Measurements from ENCODE around the gene DGKQ.
"Not testable (repeated sequence)": the region's sequence is repeated elsewhere in the genome, so short reads cannot be mapped to it uniquely, and the experiment has no call there.

DGKQ gene

DNA sequence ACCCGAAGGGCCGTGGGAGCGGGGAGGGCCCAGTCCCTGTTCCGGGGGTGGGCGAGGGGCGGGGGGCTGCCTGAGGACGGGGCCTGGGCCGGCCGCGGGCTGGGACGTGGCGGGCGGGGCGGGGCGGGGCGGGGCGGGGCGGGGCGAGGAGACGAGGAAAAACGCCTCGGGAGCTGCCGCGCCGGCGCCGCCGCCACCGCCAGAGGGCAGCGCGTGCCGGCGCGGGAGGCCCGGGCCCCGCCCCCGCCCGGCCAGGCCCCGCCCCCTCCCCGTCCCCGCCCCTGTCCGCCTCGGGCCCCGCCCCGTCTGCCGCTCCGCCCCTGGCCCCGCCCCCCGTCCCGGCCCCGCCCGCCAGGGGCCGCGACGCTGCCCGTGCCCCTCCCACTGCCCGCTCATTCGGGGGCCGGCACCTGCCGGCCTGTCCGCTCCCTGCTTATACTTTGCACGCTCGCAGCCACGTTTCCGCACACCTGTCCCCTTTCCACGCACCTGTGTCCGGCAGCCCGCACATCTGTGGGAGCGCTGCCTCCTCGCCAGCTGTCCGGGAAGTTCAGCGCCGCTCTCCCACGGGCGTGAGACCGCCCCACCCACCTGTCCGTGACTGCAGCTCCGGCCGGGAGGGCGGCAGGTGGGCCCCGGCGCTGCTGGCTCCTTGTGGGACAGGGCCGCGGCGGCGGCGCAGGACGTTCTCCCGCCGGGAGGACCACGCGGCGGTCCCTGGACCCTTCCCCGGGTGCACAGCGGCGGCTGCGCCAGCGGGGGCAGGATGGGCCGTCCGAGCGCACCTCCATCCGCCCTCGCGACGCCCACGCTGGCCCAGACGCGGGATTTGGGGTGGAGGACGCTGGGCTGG, 36.4 kb upstream of the DGKQ start:
- DNase-seq = no peak

DNA sequence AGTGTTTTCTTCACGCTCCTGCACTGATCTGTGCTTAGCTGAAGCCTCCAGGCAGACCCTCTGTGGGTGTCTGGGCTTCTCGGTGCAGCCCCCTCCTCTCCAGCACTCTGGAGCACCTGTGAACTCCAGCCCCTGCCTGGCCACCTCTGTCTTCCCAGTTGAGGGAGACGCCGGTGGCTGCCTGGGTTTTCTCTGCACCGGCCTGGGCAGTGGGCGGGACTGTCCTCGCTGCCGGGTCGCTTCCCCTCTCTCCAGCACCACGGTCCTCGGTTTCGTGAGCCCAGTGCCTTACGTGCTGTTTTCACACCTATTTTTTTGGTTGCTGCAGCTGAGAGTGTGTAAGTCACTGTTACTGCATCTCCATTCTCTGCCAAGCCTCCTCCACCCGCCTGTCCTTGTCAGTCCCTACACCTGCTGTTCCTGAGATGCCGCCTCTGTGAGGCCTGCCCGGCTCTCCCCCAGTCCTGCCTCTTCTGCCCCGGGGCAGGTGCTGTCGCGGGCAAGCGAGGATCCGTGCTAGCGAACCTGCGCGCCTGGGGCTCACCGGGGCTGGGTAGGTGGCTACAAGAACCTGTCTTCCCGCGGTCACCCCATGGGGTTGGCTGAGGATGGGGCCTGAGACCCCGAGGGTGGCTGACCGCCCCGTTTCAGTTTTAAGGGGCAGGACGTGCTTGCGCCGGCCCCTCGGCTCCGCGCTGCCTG, 35.6 kb upstream of the DGKQ start:
- no peak for DNase-seq

GRCh38 chr4:1006856-1007255, 33.5 kb upstream of the DGKQ start:
- DNase-seq = no peak

DNA sequence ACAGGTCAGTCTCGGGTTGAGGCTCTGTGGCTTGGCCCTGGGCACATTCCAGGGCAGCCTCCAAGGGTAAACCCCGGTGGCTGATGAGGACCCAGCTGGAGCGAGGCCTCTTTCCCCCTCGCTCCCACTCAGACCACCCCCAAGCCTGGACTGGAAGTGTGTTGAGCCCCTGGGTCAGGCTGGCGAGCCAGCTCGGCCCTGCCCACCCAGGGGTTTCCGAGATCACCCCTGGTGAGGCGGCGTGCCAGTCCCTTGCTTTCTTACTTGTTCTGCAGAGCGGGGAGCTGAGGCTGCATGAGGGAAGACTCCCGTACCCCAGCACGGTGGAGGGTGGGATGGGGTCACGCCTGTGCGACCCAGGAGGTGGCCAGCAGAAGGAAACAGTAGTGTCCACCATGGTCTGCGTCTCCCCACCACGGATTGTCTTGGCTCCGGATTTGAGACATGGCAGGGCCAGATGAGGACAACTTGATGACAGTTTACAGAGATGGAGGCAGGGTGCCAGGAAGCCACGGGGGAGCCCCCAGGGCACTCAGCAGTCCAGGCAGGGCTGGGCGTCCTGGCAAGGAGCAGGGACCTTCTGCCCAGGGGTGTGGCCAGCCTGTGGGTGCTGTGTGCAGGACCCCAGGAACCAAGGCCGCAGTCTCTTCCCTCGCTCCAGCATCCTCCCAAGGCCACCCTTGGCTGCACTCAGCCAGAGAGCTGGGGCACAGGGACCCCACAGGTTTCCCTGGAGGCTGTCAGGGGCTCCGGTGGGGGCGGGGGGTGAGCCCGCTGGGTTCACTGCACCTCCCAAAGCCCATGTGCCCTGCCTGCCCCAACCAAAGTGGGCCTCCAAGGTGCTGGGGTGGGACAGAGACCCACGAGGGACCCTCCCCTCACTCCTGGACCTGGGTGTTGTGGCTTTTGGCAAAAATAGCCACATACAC, 31.5 kb upstream of the DGKQ start:
- DNase-seq = no peak

- no peak for DNase-seq
These were observed 30.7 kb upstream of the DGKQ start for GRCh38 chr4:1004071-1004418.

DNA sequence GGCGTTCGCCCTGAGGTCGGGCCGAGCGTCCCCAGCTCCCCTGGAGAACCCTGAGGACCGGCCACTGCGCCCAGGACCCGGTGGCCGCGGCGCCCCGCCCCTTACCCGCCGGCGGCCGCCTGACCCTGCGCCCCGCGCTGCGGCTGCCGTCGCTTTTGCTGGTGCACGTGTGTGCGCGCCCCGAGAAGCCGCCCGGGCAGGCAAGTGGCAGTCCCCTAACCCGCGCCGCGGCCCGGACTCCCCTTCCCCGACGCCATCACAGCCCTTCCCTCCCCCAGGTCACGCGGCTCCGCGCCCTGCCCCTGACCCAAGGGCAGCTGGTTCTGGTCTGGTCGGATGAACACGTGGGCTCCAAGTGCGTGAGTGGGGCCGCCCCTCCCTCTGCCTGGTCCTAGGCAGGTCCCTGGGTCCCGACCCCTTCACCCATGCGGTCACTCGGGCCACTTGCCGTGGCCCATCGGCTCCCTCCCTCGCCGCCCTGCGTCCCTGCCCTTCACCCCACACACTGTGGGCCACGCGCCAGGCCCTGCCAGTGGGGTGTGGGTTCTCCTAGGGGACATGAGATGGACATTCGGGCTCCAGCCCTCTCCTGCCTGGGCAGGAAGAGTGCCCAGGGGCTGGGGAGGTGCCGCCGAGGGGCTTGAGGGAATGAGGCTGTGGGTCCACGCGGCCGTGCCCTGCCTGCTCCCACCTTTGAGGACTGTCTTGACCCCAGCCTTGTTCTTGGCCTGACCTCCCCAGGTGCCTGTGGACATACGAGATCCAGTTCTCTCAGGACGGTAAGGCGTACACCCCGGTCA, 30.1 kb upstream of the DGKQ start:
- no peak for DNase-seq

DNA sequence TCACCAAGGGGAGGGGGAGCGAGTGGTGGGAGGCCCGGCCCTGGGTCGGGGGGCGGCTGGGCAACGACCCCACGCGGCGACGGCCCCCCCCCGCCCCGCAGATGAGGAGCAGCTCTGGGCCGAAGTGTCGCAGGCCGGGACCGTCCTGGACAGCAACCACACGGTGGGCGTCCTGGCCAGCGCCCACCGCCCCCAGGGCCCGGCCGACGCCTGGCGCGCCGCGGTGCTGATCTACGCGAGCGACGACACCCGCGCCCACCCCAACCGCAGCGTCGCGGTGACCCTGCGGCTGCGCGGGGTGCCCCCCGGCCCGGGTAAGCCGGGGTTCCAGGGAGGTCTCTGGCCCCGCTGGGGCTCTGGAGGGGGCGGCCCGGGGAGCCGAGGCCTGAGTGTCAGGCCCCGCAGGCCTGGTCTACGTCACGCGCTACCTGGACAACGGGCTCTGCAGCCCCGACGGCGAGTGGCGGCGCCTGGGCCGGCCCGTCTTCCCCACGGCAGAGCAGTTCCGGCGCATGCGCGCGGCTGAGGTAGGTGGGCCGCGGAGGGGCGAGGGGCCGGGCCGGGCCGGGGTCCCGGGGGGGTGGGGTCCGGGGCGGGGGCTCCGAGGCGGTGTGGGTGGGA, 29.4 kb upstream of the DGKQ start:
- DNase-seq = no peak

DNA sequence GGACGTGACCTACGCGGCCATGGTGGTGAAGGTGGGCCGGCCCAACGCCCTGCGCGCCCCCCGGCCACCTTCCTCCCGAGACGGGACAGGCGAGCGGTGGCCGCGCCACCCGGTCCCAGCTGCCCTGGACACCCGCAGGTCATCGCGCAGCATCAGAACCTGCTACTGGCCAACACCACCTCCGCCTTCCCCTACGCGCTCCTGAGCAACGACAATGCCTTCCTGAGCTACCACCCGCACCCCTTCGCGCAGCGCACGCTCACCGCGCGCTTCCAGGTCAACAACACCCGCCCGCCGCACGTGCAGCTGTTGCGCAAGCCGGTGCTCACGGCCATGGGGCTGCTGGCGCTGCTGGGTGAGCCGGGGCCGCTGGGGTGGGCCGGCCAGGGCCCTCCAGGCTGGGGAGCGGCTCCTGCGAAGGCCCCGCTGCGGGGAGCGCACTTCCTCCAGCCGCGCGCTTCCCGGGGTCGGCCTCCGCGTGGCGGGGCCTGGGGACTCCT, 28.8 kb upstream of the DGKQ start:
- DNase-seq = no peak

DNA sequence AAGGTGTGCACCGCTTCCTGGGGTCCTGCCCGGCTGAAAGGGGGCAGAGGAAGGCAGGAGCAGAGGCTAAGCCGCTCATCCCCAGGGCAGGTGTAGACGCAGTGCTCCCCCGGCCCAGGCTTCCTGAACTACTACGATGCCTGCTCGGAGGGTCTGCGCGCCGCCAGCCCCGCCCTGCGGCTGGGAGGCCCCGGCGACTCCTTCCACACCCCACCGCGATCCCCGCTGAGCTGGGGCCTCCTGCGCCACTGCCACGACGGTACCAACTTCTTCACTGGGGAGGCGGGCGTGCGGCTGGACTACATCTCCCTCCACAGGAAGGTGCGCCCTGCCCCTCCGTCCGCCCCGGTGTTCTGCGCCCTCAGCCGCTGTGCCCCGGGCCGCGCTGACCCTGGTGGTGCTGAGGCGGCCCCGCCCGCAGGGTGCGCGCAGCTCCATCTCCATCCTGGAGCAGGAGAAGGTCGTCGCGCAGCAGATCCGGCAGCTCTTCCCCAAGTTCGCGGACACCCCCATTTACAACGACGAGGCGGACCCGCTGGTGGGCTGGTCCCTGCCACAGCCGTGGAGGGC, 28.3 kb upstream of the DGKQ start:
- DNase-seq = no peak

GRCh38 chr4:1000686-1001260, 27.4 kb upstream of the DGKQ start:
- DNase-seq = no peak

GRCh38 chr4:999882-1000425, 26.6 kb upstream of the DGKQ start:
- DNase-seq = no peak

DNA sequence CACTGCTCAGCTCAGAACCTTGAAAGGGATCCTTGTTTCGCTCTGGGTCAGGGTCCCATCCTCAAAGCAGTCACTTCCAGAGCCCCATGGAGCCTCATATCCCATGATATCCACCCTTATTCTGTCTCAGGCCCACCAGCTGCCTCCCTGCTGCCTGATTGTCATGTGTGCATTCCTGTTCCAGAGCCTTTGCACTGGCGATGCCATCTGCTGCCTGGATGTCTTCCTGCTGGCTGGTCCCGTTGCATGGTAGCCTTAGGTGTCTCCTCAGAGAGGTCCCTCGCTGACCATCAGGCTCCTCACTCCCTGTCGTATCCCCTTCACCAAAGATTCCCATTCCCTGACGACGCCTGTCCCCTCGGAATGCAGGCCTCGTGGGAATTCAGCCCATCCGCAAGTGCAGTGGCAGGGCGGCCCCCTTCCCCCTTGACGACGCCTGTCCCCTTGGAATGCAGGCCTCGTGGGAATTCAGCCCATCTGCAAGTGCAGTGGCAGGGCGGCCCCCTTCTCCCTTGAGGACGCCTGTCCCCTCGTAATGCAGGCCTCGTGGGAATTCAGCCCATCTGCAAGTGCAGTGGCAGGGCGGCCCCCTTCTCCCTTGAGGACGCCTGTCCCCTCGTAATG, 26.0 kb upstream of the DGKQ start:
- not testable (repeated sequence) for DNase-seq

DNA sequence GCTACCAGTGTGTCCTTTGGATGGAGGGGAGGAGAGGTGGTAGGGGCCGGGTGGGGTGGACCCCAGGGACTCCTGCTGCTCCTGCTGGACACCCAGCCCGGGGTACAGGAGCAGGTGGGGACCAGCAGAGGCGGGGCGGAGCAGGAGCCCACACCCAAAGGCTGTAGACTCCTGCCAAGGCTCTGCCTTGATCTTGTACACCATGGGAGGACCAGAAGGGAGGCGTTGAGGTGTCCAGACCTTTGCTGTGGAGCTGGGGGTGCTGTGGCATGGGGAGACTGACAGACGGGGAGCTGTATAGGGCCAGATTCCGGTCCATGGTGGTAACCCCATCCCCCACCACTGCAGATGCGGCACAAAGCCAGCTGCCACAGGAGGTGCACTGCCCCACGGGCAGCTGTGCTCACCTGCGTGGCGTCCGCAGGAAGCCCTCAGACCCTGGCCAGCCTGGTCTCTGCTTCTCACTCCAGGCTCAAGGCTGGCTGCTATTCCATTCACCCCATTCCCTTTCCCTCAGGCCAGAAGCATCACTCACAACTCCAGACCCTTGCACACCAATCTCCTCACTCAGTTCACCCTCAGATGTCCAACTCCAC, 24.8 kb upstream of the DGKQ start:
- DNase-seq = no peak

- DNase-seq = peak; percentile 78
These were observed 24.2 kb upstream of the DGKQ start for GRCh38 chr4:997375-998071.

GRCh38 chr4:996997-997374, 23.6 kb upstream of the DGKQ start:
- DNase-seq = no peak

DNA sequence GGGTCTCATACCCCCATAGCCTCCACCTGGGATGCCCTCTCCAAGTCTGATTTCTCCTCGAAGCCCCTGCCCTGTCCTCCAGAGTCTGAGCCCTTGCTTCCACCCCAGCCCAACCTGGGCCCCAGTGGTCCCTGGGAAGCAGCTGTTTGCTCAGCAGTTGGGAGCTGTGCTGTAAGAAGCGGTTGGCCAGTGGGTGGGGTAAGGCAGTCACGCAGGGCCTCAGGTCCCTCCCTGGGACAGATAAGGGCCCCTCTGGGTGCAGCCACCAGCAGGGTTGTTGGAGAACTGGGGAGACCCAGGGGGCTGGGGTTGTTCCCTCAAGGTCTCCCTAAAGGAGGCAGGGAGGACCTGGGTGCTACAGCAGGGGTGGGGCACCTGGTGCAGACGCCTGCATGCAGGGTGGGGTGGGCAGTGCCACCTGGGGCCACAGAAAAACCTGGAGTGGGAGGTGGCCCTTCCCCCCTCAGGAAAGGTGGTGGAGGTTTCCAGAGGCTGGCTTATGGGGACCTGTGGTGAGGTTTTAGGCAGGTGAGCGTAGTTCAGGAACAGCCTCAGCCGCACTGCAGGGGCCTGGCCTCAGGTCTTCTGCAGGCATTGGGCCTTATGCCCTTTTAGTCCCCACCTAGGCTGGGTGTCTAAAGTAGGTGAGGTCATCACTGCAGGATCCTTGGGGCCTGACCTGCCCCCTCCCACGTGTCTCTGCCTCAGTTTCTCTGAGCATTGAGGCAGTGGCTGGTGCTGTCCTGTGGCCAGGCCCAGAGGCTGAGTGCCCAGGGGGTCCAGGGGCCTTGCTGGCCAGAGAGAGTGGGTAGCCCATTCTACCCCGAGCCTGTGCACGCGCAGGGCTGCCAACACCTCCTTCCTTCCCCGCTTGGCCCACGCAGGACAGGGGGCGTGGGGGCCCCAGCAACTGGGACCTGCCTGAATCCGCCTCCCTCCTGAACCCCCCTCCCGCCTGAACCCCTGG, 22.9 kb upstream of the DGKQ start:
- no peak for DNase-seq

GRCh38 chr4:995311-996026, 22.1 kb upstream of the DGKQ start:
- DNase-seq = no peak
